ENCODE measurements around the gene E2F6.

The E2F6 gene

GRCh38 chr2:11502740-11503292, 36.9 kb upstream of the E2F6 start:
- Histone ChIP-seq H3K4ac (ENCODE audit: low read length) (no peak overlapping the region), H2AFZ (ENCODE audit: low read length) (no peak overlapping the region), H2BK12ac (ENCODE audit: low read length) (no peak overlapping the region), H3K9ac (ENCODE audit: low read depth, low read length, poor library complexity) (no peak overlapping the region), H3K36me3 (replicated peaks in 1 of 2; ENCODE audit: control insufficient read depth in 2 of 2, insufficient read depth in 2 of 2, low read length in 2 of 2) (peaks cover 2 to 63% of the 10 kb centered on the region in 2 donors), H3K4me3 (ENCODE audit: low read length in 2 of 2) (no peak overlapping the region), H3K4me1 (ENCODE audit: control insufficient read depth in 2 of 2, insufficient read depth in 1 of 2, low read depth in 1 of 2, low read length in 2 of 2) (peaks cover 4 to 27% of the 10 kb centered on the region in 2 donors), H3K23ac (ENCODE audit: low read depth, low read length, poor library complexity) (no peak overlapping the region), H3K18ac (ENCODE audit: low read length) (no peak overlapping the region), H3K27ac (replicated peaks; ENCODE audit: low read length) (no peak overlapping the region), H3K79me1 (ENCODE audit: low read depth, low read length) (peaks cover 6% of the 10 kb centered on the region), H4K8ac (ENCODE audit: low read depth, low read length) (no peak overlapping the region), H3K27me3 (ENCODE audit: control insufficient read depth in 3 of 3, insufficient read depth in 3 of 3, low read depth in 1 of 3, low read length in 3 of 3) (peaks cover 0 to 2% (median 0%) of the 10 kb centered on the region in 3 experiments), H3K4me2 (ENCODE audit: insufficient read depth, low read length, poor library complexity, severe bottlenecking) (no peak overlapping the region), H2BK5ac (ENCODE audit: low read length) (no peak overlapping the region), H4K91ac (ENCODE audit: low read depth, low read length, poor library complexity) (no peak overlapping the region), H2BK120ac (ENCODE audit: low read depth, low read length) (no peak overlapping the region), H2AK5ac (ENCODE audit: low read depth, low read length) (no peak overlapping the region), H2BK15ac (ENCODE audit: low read length) (no peak overlapping the region), H3K14ac (ENCODE audit: low read length) (no peak overlapping the region), H3K9me3 (replicated peaks in 1 of 2; ENCODE audit: control insufficient read depth in 2 of 2, insufficient read depth in 1 of 2, low read depth in 1 of 2, low read length in 2 of 2) (peaks cover 8 to 28% of the 10 kb centered on the region in 2 donors)
- no CpG with 5 or more reads among the region's 4 CpGs for WGBS, 2 donors (ENCODE audit: extremely low coverage in 2 of 2, insufficient read length in 2 of 2, insufficient replicate concordance in 1 of 2)
- no peak for DNase-seq (ENCODE audit: low spot score)

DNA sequence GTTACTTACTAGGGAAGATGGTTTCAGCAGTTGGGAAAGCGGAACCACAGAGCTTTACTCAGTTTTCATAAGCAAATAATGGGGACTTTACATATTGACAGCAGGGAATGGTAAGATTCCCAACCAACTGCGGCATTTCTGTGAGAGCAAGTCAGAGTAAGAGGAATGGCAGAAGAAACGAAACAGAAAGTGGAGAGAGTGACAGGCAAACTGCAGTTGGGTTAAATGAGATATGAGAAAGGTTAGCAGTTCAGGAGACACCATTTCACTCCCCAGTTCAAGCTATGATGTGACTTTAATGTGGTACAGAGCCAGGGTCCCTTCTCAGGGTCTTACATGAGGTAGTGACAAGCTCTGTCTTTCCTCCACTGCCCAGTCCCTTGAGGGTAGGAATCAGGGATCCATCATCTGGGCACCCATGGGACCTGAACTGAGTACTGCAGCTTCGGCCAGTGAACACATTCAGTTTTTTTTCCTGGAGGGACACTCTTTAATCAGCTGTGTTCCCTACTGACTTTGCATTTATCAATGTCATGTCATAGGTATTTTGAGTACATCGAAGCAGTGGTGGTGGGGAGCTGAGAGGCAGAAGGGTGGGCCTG, 34.8 kb upstream of the E2F6 start:
- no peak overlapping the region for H2BK5ac ChIP-seq (ENCODE audit: low read length)
- H2AK5ac ChIP-seq (ENCODE audit: low read depth, low read length), result peak overlapping the region; percentile 40
- H3K4ac ChIP-seq (ENCODE audit: low read length), result no peak overlapping the region
- H3K79me1 ChIP-seq (ENCODE audit: low read depth, low read length), result peaks cover 3% of the 10 kb centered on the region
- H3K18ac ChIP-seq (ENCODE audit: low read length), result no peak overlapping the region
- H3K4me1 ChIP-seq (ENCODE audit: control insufficient read depth in 2 of 2, insufficient read depth in 1 of 2, low read depth in 1 of 2, low read length in 2 of 2), result peaks cover 7 to 42% of the 10 kb centered on the region in 2 donors
- no peak overlapping the region for H2AFZ ChIP-seq (ENCODE audit: low read length)
- H2BK15ac ChIP-seq (ENCODE audit: low read length), result no peak overlapping the region
- no peak overlapping the region for H2BK12ac ChIP-seq (ENCODE audit: low read length)
- no peak overlapping the region for H3K9ac ChIP-seq (ENCODE audit: low read depth, low read length, poor library complexity)
- H2BK120ac ChIP-seq (ENCODE audit: low read depth, low read length), result no peak overlapping the region
- no peak overlapping the region for H4K8ac ChIP-seq (ENCODE audit: low read depth, low read length)
- peaks cover 2 to 46% of the 10 kb centered on the region in 2 donors for H3K36me3 ChIP-seq (replicated peaks in 1 of 2; ENCODE audit: control insufficient read depth in 2 of 2, insufficient read depth in 2 of 2, low read length in 2 of 2)
- no CpG with 5 or more reads among the region's 5 CpGs for WGBS, 2 donors (ENCODE audit: extremely low coverage in 2 of 2, insufficient read length in 2 of 2, insufficient replicate concordance in 1 of 2)
- H3K9me3 ChIP-seq (replicated peaks in 1 of 2; ENCODE audit: control insufficient read depth in 2 of 2, insufficient read depth in 1 of 2, low read depth in 1 of 2, low read length in 2 of 2), result peaks cover 8 to 28% of the 10 kb centered on the region in 2 donors
- no peak overlapping the region for H3K27ac ChIP-seq (replicated peaks; ENCODE audit: low read length)
- H3K14ac ChIP-seq (ENCODE audit: low read length), result no peak overlapping the region
- no peak for DNase-seq (ENCODE audit: low spot score)
- peaks cover 0 to 2% (median 0%) of the 10 kb centered on the region in 3 experiments for H3K27me3 ChIP-seq (ENCODE audit: control insufficient read depth in 3 of 3, insufficient read depth in 3 of 3, low read depth in 1 of 3, low read length in 3 of 3)
- no peak overlapping the region for H4K91ac ChIP-seq (ENCODE audit: low read depth, low read length, poor library complexity)
- H3K4me2 ChIP-seq (ENCODE audit: insufficient read depth, low read length, poor library complexity, severe bottlenecking), result no peak overlapping the region
- no peak overlapping the region for H3K23ac ChIP-seq (ENCODE audit: low read depth, low read length, poor library complexity)
- H3K4me3 ChIP-seq (ENCODE audit: low read length in 2 of 2), result no peak overlapping the region

DNA sequence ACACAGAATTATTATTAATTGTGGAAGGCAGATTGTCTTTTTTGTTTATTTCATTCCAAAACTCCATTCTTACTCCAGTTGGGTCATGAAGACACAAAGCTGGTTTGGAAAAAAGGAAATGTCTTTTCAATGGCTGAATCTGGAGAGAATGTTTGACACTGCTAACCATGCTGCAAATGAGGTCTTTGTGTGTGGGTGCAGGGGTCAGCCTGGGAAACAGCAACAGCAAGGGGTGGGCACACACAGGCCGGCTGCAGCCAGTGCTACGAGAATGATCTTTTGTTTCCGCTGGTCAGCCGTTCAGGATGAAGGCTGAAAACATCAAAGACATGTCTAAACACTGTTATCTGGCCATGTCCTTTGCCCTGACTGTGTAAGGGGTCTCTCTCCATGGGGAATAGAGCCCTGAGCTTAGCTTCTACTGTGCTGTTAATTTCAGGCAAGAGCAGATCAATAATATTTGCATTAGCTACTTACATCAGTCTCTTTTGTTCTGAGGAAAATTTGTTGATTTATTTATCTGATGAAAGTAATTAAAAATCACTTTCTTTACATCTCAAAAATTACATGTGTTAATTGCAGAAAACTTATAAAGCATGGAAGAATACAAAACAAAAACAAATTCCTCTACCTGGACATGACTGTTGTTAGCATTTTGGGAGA, 33.3 kb upstream of the E2F6 start:
- WGBS, 2 donors (ENCODE audit: extremely low coverage in 2 of 2, insufficient read length in 2 of 2, insufficient replicate concordance in 1 of 2), result no CpG with 5 or more reads among the region's 4 CpGs
- H3K4ac ChIP-seq (ENCODE audit: low read length), result no peak overlapping the region
- H2AFZ ChIP-seq (ENCODE audit: low read length), result no peak overlapping the region
- no peak overlapping the region for H3K14ac ChIP-seq (ENCODE audit: low read length)
- H3K9ac ChIP-seq (ENCODE audit: low read depth, low read length, poor library complexity), result no peak overlapping the region
- H3K79me1 ChIP-seq (ENCODE audit: low read depth, low read length), result peaks cover 1% of the 10 kb centered on the region
- no peak overlapping the region for H2BK5ac ChIP-seq (ENCODE audit: low read length)
- H4K8ac ChIP-seq (ENCODE audit: low read depth, low read length), result no peak overlapping the region
- no peak overlapping the region for H3K4me3 ChIP-seq (ENCODE audit: low read length in 2 of 2)
- no peak overlapping the region for H3K4me2 ChIP-seq (ENCODE audit: insufficient read depth, low read length, poor library complexity, severe bottlenecking)
- no peak overlapping the region for H3K18ac ChIP-seq (ENCODE audit: low read length)
- peaks cover 0 to 2% (median 0%) of the 10 kb centered on the region in 3 experiments for H3K27me3 ChIP-seq (ENCODE audit: control insufficient read depth in 3 of 3, insufficient read depth in 3 of 3, low read depth in 1 of 3, low read length in 3 of 3)
- H3K23ac ChIP-seq (ENCODE audit: low read depth, low read length, poor library complexity), result no peak overlapping the region
- H3K36me3 ChIP-seq (replicated peaks in 1 of 2; ENCODE audit: control insufficient read depth in 2 of 2, insufficient read depth in 2 of 2, low read length in 2 of 2), result peaks cover 2 to 37% of the 10 kb centered on the region in 2 donors
- H2BK12ac ChIP-seq (ENCODE audit: low read length), result no peak overlapping the region
- DNase-seq (ENCODE audit: low spot score), result peak; percentile 82
- H3K4me1 ChIP-seq (ENCODE audit: control insufficient read depth in 2 of 2, insufficient read depth in 1 of 2, low read depth in 1 of 2, low read length in 2 of 2), result peaks cover 16 to 56% of the 10 kb centered on the region in 2 donors
- no peak overlapping the region for H2BK15ac ChIP-seq (ENCODE audit: low read length)
- no peak overlapping the region for H4K91ac ChIP-seq (ENCODE audit: low read depth, low read length, poor library complexity)
- H3K27ac ChIP-seq (replicated peaks; ENCODE audit: low read length), result no peak overlapping the region
- H2AK5ac ChIP-seq (ENCODE audit: low read depth, low read length), result no peak overlapping the region
- H3K9me3 ChIP-seq (replicated peaks in 1 of 2; ENCODE audit: control insufficient read depth in 2 of 2, insufficient read depth in 1 of 2, low read depth in 1 of 2, low read length in 2 of 2), result peaks cover 8 to 22% of the 10 kb centered on the region in 2 donors
- no peak overlapping the region for H2BK120ac ChIP-seq (ENCODE audit: low read depth, low read length)

DNA sequence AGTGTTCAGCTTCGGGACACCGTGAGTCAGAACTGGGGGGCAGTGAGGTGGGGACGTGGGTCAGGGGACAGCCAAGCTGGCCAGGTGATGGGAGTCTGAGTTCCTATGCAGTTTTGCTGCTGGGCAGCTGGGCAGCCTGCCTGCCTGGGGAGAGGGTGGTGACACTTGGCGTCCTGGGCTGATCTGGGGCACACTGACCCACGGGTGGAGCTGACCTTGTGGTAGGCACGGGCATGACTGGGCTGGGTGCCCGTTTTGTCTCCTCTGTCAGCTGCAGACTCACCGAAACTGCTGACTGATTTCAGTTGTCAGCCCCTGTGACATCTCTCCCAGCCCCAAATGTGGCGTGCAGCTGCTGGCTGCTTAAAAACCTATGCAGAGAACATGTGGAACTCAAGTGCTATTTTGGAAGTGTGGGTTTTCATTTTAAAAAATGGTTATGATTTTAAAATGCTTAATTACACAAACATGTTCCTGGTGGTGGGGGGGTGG, 32.6 kb upstream of the E2F6 start:
- H2AK5ac ChIP-seq (ENCODE audit: low read depth, low read length), result no peak overlapping the region
- peak overlapping the region; percentile 21 for H3K27ac ChIP-seq (replicated peaks; ENCODE audit: low read length)
- H2BK15ac ChIP-seq (ENCODE audit: low read length), result no peak overlapping the region
- no peak overlapping the region for H2BK12ac ChIP-seq (ENCODE audit: low read length)
- H3K4me3 ChIP-seq (ENCODE audit: low read length in 2 of 2), result peak overlapping the region in 1 of 2 donors; percentile 23
- no peak overlapping the region for H3K23ac ChIP-seq (ENCODE audit: low read depth, low read length, poor library complexity)
- DNase-seq (ENCODE audit: low spot score), result no peak
- H3K18ac ChIP-seq (ENCODE audit: low read length), result peak overlapping the region; percentile 33
- H3K14ac ChIP-seq (ENCODE audit: low read length), result no peak overlapping the region
- H2AFZ ChIP-seq (ENCODE audit: low read length), result no peak overlapping the region
- H3K79me1 ChIP-seq (ENCODE audit: low read depth, low read length), result peaks cover 1% of the 10 kb centered on the region
- H3K4me1 ChIP-seq (ENCODE audit: control insufficient read depth in 2 of 2, insufficient read depth in 1 of 2, low read depth in 1 of 2, low read length in 2 of 2), result peaks cover 16 to 57% of the 10 kb centered on the region in 2 donors
- no peak overlapping the region for H4K8ac ChIP-seq (ENCODE audit: low read depth, low read length)
- H3K9ac ChIP-seq (ENCODE audit: low read depth, low read length, poor library complexity), result no peak overlapping the region
- H3K27me3 ChIP-seq (ENCODE audit: control insufficient read depth in 3 of 3, insufficient read depth in 3 of 3, low read depth in 1 of 3, low read length in 3 of 3), result peaks cover 0 to 2% (median 0%) of the 10 kb centered on the region in 3 experiments
- no peak overlapping the region for H2BK120ac ChIP-seq (ENCODE audit: low read depth, low read length)
- H3K4ac ChIP-seq (ENCODE audit: low read length), result no peak overlapping the region
- no peak overlapping the region for H3K4me2 ChIP-seq (ENCODE audit: insufficient read depth, low read length, poor library complexity, severe bottlenecking)
- no peak overlapping the region for H2BK5ac ChIP-seq (ENCODE audit: low read length)
- H3K9me3 ChIP-seq (replicated peaks in 1 of 2; ENCODE audit: control insufficient read depth in 2 of 2, insufficient read depth in 1 of 2, low read depth in 1 of 2, low read length in 2 of 2), result peaks cover 8 to 21% of the 10 kb centered on the region in 2 donors
- H3K36me3 ChIP-seq (replicated peaks in 1 of 2; ENCODE audit: control insufficient read depth in 2 of 2, insufficient read depth in 2 of 2, low read length in 2 of 2), result peaks cover 2 to 34% of the 10 kb centered on the region in 2 donors
- no peak overlapping the region for H4K91ac ChIP-seq (ENCODE audit: low read depth, low read length, poor library complexity)
- WGBS, 2 donors (ENCODE audit: extremely low coverage in 2 of 2, insufficient read length in 2 of 2, insufficient replicate concordance in 1 of 2), result no CpG with 5 or more reads among the region's 9 CpGs
